Activated T-helper 1 cell treated with anti-CD3 and anti-CD28 coated beads, Interleukin-12 subunit alpha, Interleukin-12 subunit beta, Interleukin-2, Interleukin-4 antibody, amounts not matched to agents 30 ng/mL and 10 ng/mL and 1 ng/mL, durations not matched to agents 14 hours and 24 hours and 36 hours (primary cell): Measurements from ENCODE around the gene DMBX1. TPM values are rescaled to one million over a fixed set of nuclear protein-coding genes. Genes with fewer than 3 reads are reported as not detected.

Source experiments
- total RNA-seq: library from RNA; stranded (reverse); gene quantifications from 2 replicates; pipeline ENCODE4 v1.2.3, GENCODE V29; 2022

DMBX1 gene
- total RNA-seq, 1 donor from 2014 or later = not detected

Other genes starting within 250 kb of the DMBX1 start
- gene RAD54L, start 242.1 kb upstream of the DMBX1 start, total RNA-seq = 49.7 and 50.2 TPM in 2 replicates
- 62.1 and 62.6 TPM in 2 replicates for gene LRRC41, start 186.2 kb upstream of the DMBX1 start, total RNA-seq
- gene UQCRH, start 186.1 kb upstream of the DMBX1 start, total RNA-seq = 258 and 268 TPM in 2 replicates
- gene NSUN4, start 149.0 kb upstream of the DMBX1 start, total RNA-seq = 37.6 and 39.6 TPM in 2 replicates
- 4.4 and 5.0 TPM in 2 replicates for gene FAAH, start 95.5 kb upstream of the DMBX1 start, total RNA-seq
- not detected in 2 replicates for gene KNCN, start 61.8 kb downstream of the DMBX1 start, total RNA-seq
- 48.7 TPM in 2 replicates for gene MKNK1, start 114.4 kb downstream of the DMBX1 start, total RNA-seq
- 16.9 and 17.0 TPM in 2 replicates for gene MOB3C, start 127.0 kb downstream of the DMBX1 start, total RNA-seq
- 40.9 and 46.3 TPM in 2 replicates for gene ATPAF1, start 178.5 kb downstream of the DMBX1 start, total RNA-seq
- 0.18 TPM in 1 of 2 replicates, not detected in the other for gene TEX38, start 182.0 kb downstream of the DMBX1 start, total RNA-seq
- 67.0 and 70.4 TPM in 2 replicates for gene EFCAB14, start 229.3 kb downstream of the DMBX1 start, total RNA-seq